GM12878 (cell line): ENCODE measurements around the gene SFXN4. TPM values are rescaled to one million over a fixed set of nuclear protein-coding genes. Genes with fewer than 3 reads are reported as not detected.

Source experiments
- ATAC-seq: fragments of 200-7000 bp; cut with Tn5 transposase; 3 replicates; pipeline ENCODE4 v1.9.1; 2020; ENCODE audit warnings: mild to moderate bottlenecking, moderate library complexity
- BruUV-seq: library from RNA; stranded (reverse); fragments of 400-500 nt; replicated peaks from 2 replicates; lab custom pipeline; 2021; lab: Mats Ljungman, UMichigan
- CTCF ChIA-PET: fragments of 300-600 bp; sonication (Branson Sonifier 250); formaldehyde crosslinking; extraction: SDS; loops from one replicate; lab custom pipeline; 2021; ENCODE audit warnings: inconsistent platforms; lab: Yijun Ruan, JAX
- POLR2A ChIA-PET: fragments of 350-600 bp; formaldehyde crosslinking; extraction: SDS; loops from one replicate; lab custom pipeline; 2021; ENCODE audit warnings: inconsistent platforms; lab: Charles Lee
- RAD21 ChIA-PET: fragments of 300-600 bp; sonication (Branson Sonifier 250); formaldehyde crosslinking; loops from one replicate; lab custom pipeline; 2023; ENCODE audit warnings: antibody characterized with exemption; ENCODE audit not compliant: unreplicated experiment; lab: Charles Lee
- SMC1A ChIA-PET: fragments of 300-600 bp; sonication (Branson Sonifier 250); formaldehyde crosslinking; loops from one replicate; lab custom pipeline; 2023; ENCODE audit not compliant: unreplicated experiment, uncharacterized antibody; lab: Charles Lee
- DNase-seq: peaks from one replicate; pipeline ENCODE4 v3.0.0-alpha.2; 2011; ENCODE audit warnings: low read depth, low spot score
- FAIRE-seq: peaks from 3 replicates; lab custom pipeline; 2011; peaks lifted over from hg19 to GRCh38; lab: Jason Lieb, UNC
- H2AFZ ChIP-seq: 2 replicates; pipeline ENCODE4 v1.6.0; 2011; ENCODE audit warnings: low read depth, low read length, control low read depth; ENCODE audit not compliant: control insufficient read depth
- H3K27ac ChIP-seq: 2 replicates; pipeline ENCODE4 v1.5.1; 2011; ENCODE audit warnings: control low read depth; ENCODE audit not compliant: control insufficient read depth, insufficient read depth
- H3K27me3 ChIP-seq, 2 experiments: replicated peaks in 1 of 2; 2 replicates each; pipeline versions ENCODE4 v1.6.0 to v1.6.1; 2011; ENCODE audit warnings: low read length in 1 of 2; ENCODE audit not compliant: control insufficient read depth in 2 of 2, insufficient read depth in 2 of 2
- H3K36me3 ChIP-seq, 2 experiments: 2 replicates each; pipeline ENCODE4 v1.5.1; 2011; ENCODE audit warnings: low read length in 1 of 2; ENCODE audit not compliant: control insufficient read depth in 2 of 2, insufficient read depth in 2 of 2
- H3K4me1 ChIP-seq: 2 replicates; pipeline ENCODE4 v1.6.1; 2011; ENCODE audit warnings: mild to moderate bottlenecking, low read length, moderate library complexity, mixed read lengths; ENCODE audit not compliant: control insufficient read depth, insufficient read depth
- H3K4me2 ChIP-seq: 2 replicates; pipeline ENCODE4 v1.6.0; 2011; ENCODE audit warnings: control low read depth; ENCODE audit not compliant: control insufficient read depth, insufficient read depth
- H3K4me3 ChIP-seq: fragments of 200-600 bp; sonication (generic); 2 replicates; pipeline ENCODE4 v1.5.1; 2016
- H3K79me2 ChIP-seq: 2 replicates; pipeline ENCODE4 v1.6.0; 2011; ENCODE audit warnings: low read length; ENCODE audit not compliant: control insufficient read depth, insufficient read depth
- H3K9ac ChIP-seq: 2 replicates; pipeline ENCODE4 v1.8.0; 2011; ENCODE audit warnings: low read length, control low read depth, mixed read lengths; ENCODE audit not compliant: control insufficient read depth, insufficient read depth
- H3K9me3 ChIP-seq: replicated peaks from 3 replicates; pipeline ENCODE4 v1.5.1; 2011; ENCODE audit warnings: mild to moderate bottlenecking, low read length; ENCODE audit not compliant: control insufficient read depth, insufficient read depth
- H4K20me1 ChIP-seq: 2 replicates; pipeline ENCODE4 v1.6.0; 2011; ENCODE audit not compliant: control insufficient read depth, insufficient read depth
- CREB1 ChIP-seq: IDR thresholded peaks from 2 replicates; pipeline ENCODE4 v1.6.1; 2012; ENCODE audit warnings: low read depth, mild to moderate bottlenecking, inconsistent platforms
- E2F8 ChIP-seq: fragments of 450-650 bp; IDR thresholded peaks from 2 replicates; pipeline ENCODE4 v1.6.1; 2018; ENCODE audit warnings: mild to moderate bottlenecking, low read depth, moderate library complexity; ENCODE audit not compliant: partially characterized antibody
- ESRRA ChIP-seq: IDR thresholded peaks from 2 replicates; pipeline ENCODE4 v1.6.1; 2012; ENCODE audit warnings: mild to moderate bottlenecking, low read length, improper control_type of control experiment
- GATAD2B ChIP-seq: fragments of 450-650 bp; conservative IDR thresholded peaks from 2 replicates; pipeline ENCODE4 v1.6.1; 2017; ENCODE audit warnings: low read depth, mild to moderate bottlenecking, moderate library complexity
- MTA2 ChIP-seq: fragments of 450-650 bp; IDR thresholded peaks from 2 replicates; pipeline ENCODE4 v1.6.1; 2016; ENCODE audit warnings: low read depth, mild to moderate bottlenecking, moderate library complexity
- NBN ChIP-seq: fragments of 450-650 bp; IDR thresholded peaks from 2 replicates; pipeline ENCODE4 v1.6.1; 2016
- POLR2A ChIP-seq: IDR thresholded peaks from 2 replicates; pipeline ENCODE4 v1.6.1; 2011; ENCODE audit warnings: low read depth, mild to moderate bottlenecking, low read length
- POLR2AphosphoS5 ChIP-seq: IDR thresholded peaks from 2 replicates; pipeline ENCODE4 v1.6.1; 2011; ENCODE audit warnings: mild to moderate bottlenecking, low read length, inconsistent platforms
- RELB ChIP-seq: fragments of 450-650 bp; IDR thresholded peaks from 2 replicates; pipeline ENCODE4 v1.6.1; 2017; ENCODE audit warnings: low read depth, mild to moderate bottlenecking, moderate library complexity
- RUNX3 ChIP-seq: IDR thresholded peaks from 2 replicates; pipeline ENCODE4 v1.6.1; 2012; ENCODE audit warnings: low read length, inconsistent platforms
- SMAD1 ChIP-seq: fragments of 450-650 bp; IDR thresholded peaks from 2 replicates; pipeline ENCODE4 v1.6.1; 2018; ENCODE audit warnings: mild to moderate bottlenecking, low read depth; ENCODE audit not compliant: partially characterized antibody
- TAF1 ChIP-seq: IDR thresholded peaks from 2 replicates; pipeline ENCODE4 v1.6.1; 2011; ENCODE audit warnings: mild to moderate bottlenecking, low read depth, low read length, borderline replicate concordance
- TCF3 ChIP-seq: IDR thresholded peaks from 2 replicates; pipeline ENCODE4 v1.6.1; 2012; ENCODE audit warnings: low read depth, mild to moderate bottlenecking, low read length, borderline replicate concordance; ENCODE audit not compliant: insufficient read depth
- TCF7 ChIP-seq: IDR thresholded peaks from 2 replicates; pipeline ENCODE4 v1.6.1; 2014; ENCODE audit warnings: antibody characterized with exemption, borderline replicate concordance
- USF1 ChIP-seq: IDR thresholded peaks from 2 replicates; pipeline ENCODE4 v1.6.1; 2011; ENCODE audit warnings: borderline replicate concordance, low read depth, mild to moderate bottlenecking, moderate library complexity, mixed read lengths, low read length; ENCODE audit not compliant: insufficient read depth; ENCODE audit errors: extremely low read length
- YY1 ChIP-seq: IDR thresholded peaks from 2 replicates; pipeline ENCODE4 v1.6.1; 2011; ENCODE audit warnings: low read depth, mild to moderate bottlenecking, low read length
- WGBS: methylation state at CpG from one replicate; pipeline ENCODE4 v1.1.6; 2016; ENCODE audit warnings: low lambda C conversion rate; ENCODE audit not compliant: insufficient replicate concordance, insufficient coverage; ENCODE audit errors: missing lambda C conversion rate; 5-methylcytosine and 5-hydroxymethylcytosine counted together
- in situ Hi-C: fragments of 300-500 bp; cut with MboI; formaldehyde crosslinking; loops from 9 replicates; pipeline ENCODE4 v1.14.3; 2018; ENCODE audit warnings: mixed read lengths
- intact Hi-C: fragments of 100-400 bp; cut with micrococcal nuclease; formaldehyde crosslinking; loops from one replicate; pipeline ENCODE4 v1.14.2; 2022; ENCODE audit not compliant: unreplicated experiment
- polyA plus RNA-seq, 11 experiments: library from polyadenylated mRNA; depleted of rRNA in 4 of 11; unstranded in 6 of 11; stranded (reverse) in 5 of 11; fragments of >200 nt; fragmentation: Nextera tagmentation in 4 of 11; fragmentation: Illumina TruSeq in 1 of 11; extraction: Ambion mirVana in 4 of 11; extraction: Trizol in 1 of 11; gene quantifications; 1 replicate in 1 of 11; 2 replicates in 10 of 11; pipeline versions ENCODE4 v1.2.1 to v1.2.3, GENCODE V29; 2011 to 2016; ENCODE audit warnings: inconsistent platforms in 2 of 11, missing spikeins in 2 of 11, low read depth in 1 of 11
- total RNA-seq, 4 experiments: library from RNA; depleted of rRNA in 3 of 4; stranded (reverse); fragments of >200 nt in 3 of 4; fragmentation: Illumina TruSeq in 1 of 4; extraction: Trizol in 1 of 4; gene quantifications; 2 replicates each; pipeline versions ENCODE4 v1.2.1 to v1.2.3, GENCODE V29; 2013 to 2021

Gene SFXN4
- total and polyA plus RNA-seq, 10 of the 15 experiments (the other 5 are each of a cell fraction or from before 2014, with no cell fraction given): 40.7 to 111 (median 48.8) TPM

- Histone ChIP-seq H2AFZ (peak overlapping the region; percentile 96), H3K27ac (peak overlapping the region; percentile 76), H3K4me3 (peak overlapping the region; percentile 24), H4K20me1 (no peaks in the 10 kb centered on the region), H3K4me2 (peak overlapping the region; percentile 70), H3K9ac (peak overlapping the region; percentile 31; the same call in 1 of the 2 replicates), H3K9me3 (no peaks in the 10 kb centered on the region), H3K27me3 (no peaks in the 10 kb centered on the region), H3K4me1 (peaks cover 14% of the 10 kb centered on the region), H3K36me3 (peaks cover 0 to 5% of the 10 kb centered on the region in 2 experiments; a peak in 2 of 4 replicates), H3K79me2 (no peaks in the 10 kb centered on the region)
- under 1% methylated on average over 10 of the region's 10 CpGs for WGBS
- peak; percentile 45 for DNase-seq
- ChIA-PET RAD21 (interaction anchor here (0.9 to 1.7 kb wide), 9 partner anchors 12 to 160 kb away, joined by 3 to 13 read pairs (median 4); partner anchors contain the start of genes DENND10, EIF3A and PRDX3), SMC1A (interaction anchor here (0.7 to 2.4 kb wide), 12 partner anchors 9 to 99 kb away, joined by 3 to 10 read pairs (median 4); partner anchors contain the start of gene DENND10), CTCF (interaction anchor here (0.6 to 1.6 kb wide), 7 partner anchors 13 to 314 kb away, joined by 3 to 6 read pairs (median 4); no protein-coding TSS in a partner anchor), POLR2A (interaction anchor here (0.6 to 1.9 kb wide), 7 partner anchors 12 to 344 kb away, joined by 3 to 8 read pairs (median 4); partner anchors contain the start of gene DENND10)
- in situ Hi-C loops: no loop called here
- FAIRE-seq: peak; percentile 86
- no TSS peak for BruUV-seq
- intact Hi-C loops: no loop called here
- peak; percentile 94 for ATAC-seq
- TF ChIP-seq GATAD2B (0 out of 2 replicates have a peak, but pooled peaks have one; percentile 28), TAF1 (peak; percentile 30; the same call in 1 of the 2 replicates), YY1 (peak; percentile 89), NBN (peak; percentile 34; the same call in 1 of the 2 replicates), RUNX3 (peak; percentile 68), POLR2A (peak; percentile 61), SMAD1 (no peak), CREB1 (peak; percentile 61; the same call in 1 of the 2 replicates), RELB (peak; percentile 30; the same call in 1 of the 2 replicates), E2F8 (peak; percentile 29), USF1 (no peak), TCF7 (no peak), POLR2AphosphoS5 (peak; percentile 57; the same call in 1 of the 2 replicates), MTA2 (0 out of 2 replicates have a peak, but pooled peaks have one; percentile 11), TCF3 (peak; percentile 11; the same call in 1 of the 2 replicates), ESRRA (no peak)
Observed at GRCh38 chr10:119131512-119132240, 33.8 kb downstream of the SFXN4 start.
